Measurements from ENCODE around the gene MRPS15. TPM values are rescaled to one million over a fixed set of nuclear protein-coding genes. Genes with fewer than 3 reads are reported as not detected.

MRPS15 gene
- total RNA-seq, 1 donor from 2014 or later: 108 TPM

DNA sequence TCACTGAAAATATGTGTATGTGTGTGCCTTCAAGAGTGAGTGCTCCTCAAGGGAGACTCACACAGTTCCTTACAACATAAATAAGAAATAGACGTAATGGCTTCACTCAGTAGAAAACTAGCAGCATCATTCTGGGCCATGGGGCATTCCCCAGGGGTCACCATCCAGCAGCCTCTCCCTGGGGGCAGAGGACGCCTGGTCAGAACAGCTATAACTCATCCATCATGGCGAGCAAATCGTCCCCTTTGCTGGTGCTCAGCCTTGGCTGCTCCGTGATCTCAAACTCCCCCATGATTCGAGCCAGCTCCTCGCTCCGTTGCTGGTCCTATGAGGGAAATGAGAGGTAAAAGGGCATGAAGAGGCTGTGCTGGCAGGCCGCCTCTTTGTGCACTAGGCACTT is 46.3 kb downstream of the MRPS15 start:
- H3K27ac ChIP-seq (replicated peaks): no peak overlapping the region
- intact Hi-C loops (cut with micrococcal nuclease): no loop called here

DNA sequence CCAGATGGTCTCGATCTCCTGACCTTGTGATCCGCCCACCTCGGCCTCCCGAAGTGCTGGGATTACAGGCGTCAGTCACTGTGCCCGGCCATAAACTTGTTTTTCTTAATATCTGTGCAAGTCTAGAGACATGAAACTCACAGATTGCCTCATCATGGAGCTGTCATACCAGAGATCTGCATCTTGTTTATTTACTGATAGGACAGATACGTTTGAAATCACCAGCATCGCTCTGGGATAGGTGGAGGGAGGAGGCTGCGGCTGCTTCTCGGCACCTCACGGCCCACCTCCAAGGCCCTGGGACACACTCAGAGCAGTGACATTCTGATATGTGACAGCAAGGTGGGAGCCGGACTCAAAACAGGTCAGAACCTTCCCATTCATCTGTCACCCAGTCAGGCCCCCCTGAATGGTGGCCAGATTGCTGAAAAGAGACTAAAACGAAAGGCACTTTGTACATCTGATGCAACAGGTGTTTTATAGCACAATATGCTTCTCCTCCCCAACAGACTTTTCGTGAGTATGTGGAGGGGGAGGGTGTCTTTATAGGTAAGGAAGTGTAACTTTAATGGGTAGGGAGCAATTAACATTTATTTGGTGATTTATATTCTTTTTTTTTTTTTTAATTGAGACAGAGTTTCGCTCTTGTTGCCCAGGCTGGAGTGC is 48.4 kb downstream of the MRPS15 start:
- Histone ChIP-seq H3K27ac (replicated peaks) (no peak overlapping the region), H3K36me3 (no peaks in the 10 kb centered on the region), H3K4me3 (no peak overlapping the region), H3K4me1 (peaks cover 20% of the 10 kb centered on the region), H3K27me3 (ENCODE audit: low read depth) (no peaks in the 10 kb centered on the region), H3K9me3 (replicated peaks) (no peaks in the 10 kb centered on the region)
- intact Hi-C loops (cut with micrococcal nuclease): no loop called here
- DNase-seq: no peak
- TF ChIP-seq, protein P1, sequence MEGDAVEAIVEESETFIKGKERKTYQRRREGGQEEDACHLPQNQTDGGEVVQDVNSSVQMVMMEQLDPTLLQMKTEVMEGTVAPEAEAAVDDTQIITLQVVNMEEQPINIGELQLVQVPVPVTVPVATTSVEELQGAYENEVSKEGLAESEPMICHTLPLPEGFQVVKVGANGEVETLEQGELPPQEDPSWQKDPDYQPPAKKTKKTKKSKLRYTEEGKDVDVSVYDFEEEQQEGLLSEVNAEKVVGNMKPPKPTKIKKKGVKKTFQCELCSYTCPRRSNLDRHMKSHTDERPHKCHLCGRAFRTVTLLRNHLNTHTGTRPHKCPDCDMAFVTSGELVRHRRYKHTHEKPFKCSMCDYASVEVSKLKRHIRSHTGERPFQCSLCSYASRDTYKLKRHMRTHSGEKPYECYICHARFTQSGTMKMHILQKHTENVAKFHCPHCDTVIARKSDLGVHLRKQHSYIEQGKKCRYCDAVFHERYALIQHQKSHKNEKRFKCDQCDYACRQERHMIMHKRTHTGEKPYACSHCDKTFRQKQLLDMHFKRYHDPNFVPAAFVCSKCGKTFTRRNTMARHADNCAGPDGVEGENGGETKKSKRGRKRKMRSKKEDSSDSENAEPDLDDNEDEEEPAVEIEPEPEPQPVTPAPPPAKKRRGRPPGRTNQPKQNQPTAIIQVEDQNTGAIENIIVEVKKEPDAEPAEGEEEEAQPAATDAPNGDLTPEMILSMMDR (IDR thresholded peaks at IDR 0.05; ENCODE audit: borderline replicate concordance): no peak

More for the DNA sequence above, 46.3 kb downstream of the MRPS15 start:
- TF ChIP-seq, protein P1 (IDR thresholded peaks at IDR 0.05; ENCODE audit: borderline replicate concordance): no peak
- DNase-seq: no peak
- no peaks in the 10 kb centered on the region for H3K9me3 ChIP-seq (replicated peaks)
- H3K27me3 ChIP-seq (ENCODE audit: low read depth): no peaks in the 10 kb centered on the region
- H3K4me1 ChIP-seq: peaks cover 20% of the 10 kb centered on the region
- H3K36me3 ChIP-seq: peaks cover 10% of the 10 kb centered on the region
- no peak overlapping the region for H3K4me3 ChIP-seq

DNA sequence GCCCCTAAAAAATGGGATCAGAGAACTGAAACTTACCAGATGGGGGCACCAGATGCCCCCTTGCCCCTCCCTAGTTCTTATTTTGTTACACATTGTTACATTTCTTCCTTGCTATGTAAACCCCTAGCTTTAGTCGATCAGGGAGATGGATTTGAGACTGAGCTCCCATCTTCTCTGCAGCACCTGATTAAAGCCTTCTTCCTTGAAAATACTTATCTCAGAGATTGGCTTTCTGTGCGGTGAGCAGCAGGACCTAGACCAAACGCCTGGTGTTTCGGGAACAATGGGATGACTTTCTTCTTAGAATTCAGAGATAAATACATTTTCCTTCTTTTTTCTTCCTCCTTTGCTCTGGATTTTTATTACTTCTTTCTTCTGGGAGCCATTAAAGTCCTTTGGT is 49.8 kb downstream of the MRPS15 start:
- TF ChIP-seq, protein P1 (IDR thresholded peaks at IDR 0.05; ENCODE audit: borderline replicate concordance): no peak
- H3K4me1 ChIP-seq: peaks cover 6% of the 10 kb centered on the region
- DNase-seq: no peak
- no peaks in the 10 kb centered on the region for H3K27me3 ChIP-seq (ENCODE audit: low read depth)
- no peaks in the 10 kb centered on the region for H3K9me3 ChIP-seq (replicated peaks)
- H3K27ac ChIP-seq (replicated peaks): no peak overlapping the region
- intact Hi-C loops (cut with micrococcal nuclease): no loop called here
- no peak overlapping the region for H3K4me3 ChIP-seq
- no peaks in the 10 kb centered on the region for H3K36me3 ChIP-seq

DNA sequence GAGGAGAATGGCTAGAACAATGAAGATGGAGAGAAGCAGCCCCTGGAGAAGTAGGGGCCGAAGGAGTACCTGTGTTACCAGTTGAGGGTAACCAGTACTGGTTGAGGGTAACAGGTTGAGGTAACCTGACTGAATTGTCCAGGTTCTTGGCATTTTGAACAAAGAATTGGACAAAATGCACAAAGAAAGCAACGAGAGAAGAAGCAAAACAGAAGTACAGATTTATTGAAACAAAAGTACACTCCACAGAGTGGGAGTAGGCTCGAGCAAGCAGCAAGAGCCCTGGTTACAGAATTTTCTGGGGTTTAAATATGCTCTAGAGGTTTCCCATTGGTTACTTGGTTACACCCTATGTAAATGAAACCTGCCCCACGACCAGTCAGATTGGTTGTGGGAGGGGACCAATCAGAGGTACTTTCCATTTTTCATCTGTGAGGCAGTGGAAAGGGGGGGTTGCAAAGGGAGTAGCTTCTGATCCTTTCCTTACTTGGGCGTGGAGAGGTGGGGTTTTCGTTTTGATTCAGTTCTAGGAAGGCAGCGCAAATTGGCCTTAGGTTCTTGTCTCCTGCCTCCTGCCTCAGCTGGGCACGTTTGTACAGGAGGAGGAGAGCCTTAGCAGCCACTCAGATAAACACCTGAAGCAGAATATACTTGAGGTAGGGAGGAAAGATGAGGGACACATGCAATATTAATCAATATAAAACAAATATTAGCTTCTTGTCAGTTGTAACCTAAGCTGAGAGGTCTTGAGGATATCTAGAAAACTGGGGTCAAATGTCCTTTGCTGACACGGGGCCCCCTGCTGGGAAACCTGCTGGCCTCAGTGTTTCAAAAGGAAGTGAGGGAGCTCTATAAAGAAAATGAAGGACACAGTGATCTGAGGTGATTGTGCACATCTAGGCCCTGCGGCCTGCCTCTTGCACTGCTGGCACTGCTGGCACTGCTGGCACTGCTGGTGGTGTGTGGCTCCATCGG is 52.2 kb downstream of the MRPS15 start:
- no peak overlapping the region for H3K4me3 ChIP-seq
- DNase-seq: no peak
- no peaks in the 10 kb centered on the region for H3K9me3 ChIP-seq (replicated peaks)
- H3K36me3 ChIP-seq: no peaks in the 10 kb centered on the region
- H3K4me1 ChIP-seq: no peaks in the 10 kb centered on the region
- intact Hi-C loops (cut with micrococcal nuclease): no loop called here
- no peak overlapping the region for H3K27ac ChIP-seq (replicated peaks)
- TF ChIP-seq, protein P1 (IDR thresholded peaks at IDR 0.05; ENCODE audit: borderline replicate concordance): no peak
- no peaks in the 10 kb centered on the region for H3K27me3 ChIP-seq (ENCODE audit: low read depth)

DNA sequence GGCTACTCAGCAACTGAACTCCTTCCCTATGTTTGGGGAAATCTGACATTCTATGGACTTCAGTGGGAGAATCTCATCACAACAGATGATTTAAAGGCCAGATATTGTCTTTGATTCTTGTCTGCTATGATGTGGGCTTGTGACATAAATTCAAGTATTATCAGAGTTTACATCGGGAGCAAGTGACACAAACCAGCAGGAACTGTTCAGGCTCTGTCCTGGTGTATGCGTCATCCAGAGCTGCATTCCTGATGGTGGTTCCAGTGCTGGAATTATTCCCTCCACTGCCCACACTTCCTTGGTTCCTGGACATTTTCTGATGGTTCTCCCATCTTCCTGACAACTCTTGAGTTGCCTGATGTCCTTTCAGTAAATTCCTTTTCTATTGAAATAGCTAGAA is 55.7 kb downstream of the MRPS15 start:
- TF ChIP-seq, protein P1 (IDR thresholded peaks at IDR 0.05; ENCODE audit: borderline replicate concordance): no peak
- intact Hi-C loops (cut with micrococcal nuclease): no loop called here
- no peak for DNase-seq
- H3K9me3 ChIP-seq (replicated peaks): no peaks in the 10 kb centered on the region
- H3K27me3 ChIP-seq (ENCODE audit: low read depth): no peaks in the 10 kb centered on the region
- H3K27ac ChIP-seq (replicated peaks): no peak overlapping the region
- no peaks in the 10 kb centered on the region for H3K36me3 ChIP-seq
- no peak overlapping the region for H3K4me3 ChIP-seq
- no peaks in the 10 kb centered on the region for H3K4me1 ChIP-seq

Measured in left ventricle myocardium inferior (tissue), 1 donor.